ENCODE measurements around the gene OR1L6. TPM values are rescaled to one million over a fixed set of nuclear protein-coding genes. Genes with fewer than 3 reads are reported as not detected.

OR1L6 gene
- total RNA-seq, 1 experiment from 2014 or later, result not detected

GRCh38 chr9:122718038-122718437 is 24.1 kb upstream of the OR1L6 start:
- CTCF ChIA-PET, result no interaction called here
- no TSS peak for BruUV-seq (replicated peaks)
- POLR2A ChIA-PET, result no interaction called here

GRCh38 chr9:122719218-122719617 is 22.9 kb upstream of the OR1L6 start:
- ChIA-PET POLR2A (no interaction called here), CTCF (no interaction called here)
- no peak for ATAC-seq
- Histone ChIP-seq H3K4me3 (ENCODE audit: low read depth in 2 of 2, low read length in 2 of 2) (no peak overlapping the region), H3K27me3 (ENCODE audit: control insufficient read depth, insufficient read depth, low read length) (no peaks in the 10 kb centered on the region), H3K36me3 (ENCODE audit: control insufficient read depth, insufficient read depth, low read length) (no peaks in the 10 kb centered on the region), H3K4me1 (ENCODE audit: control insufficient read depth, insufficient read depth, low read length) (no peaks in the 10 kb centered on the region), H3K9me3 (ENCODE audit: control insufficient read depth, insufficient read depth, low read depth, low read length) (peaks cover 4% of the 10 kb centered on the region; the same call in 1 of the 2 replicates), H3K27ac (ENCODE audit: low read length) (no peak overlapping the region)
- DNase-seq (ENCODE audit: low read depth, low spot score), result no peak
- no TSS peak for BruUV-seq (replicated peaks)
- TF ChIP-seq POLR2AphosphoS5 (IDR thresholded peaks at IDR 0.05; ENCODE audit: low read depth, low read length) (no peak), CTCF (IDR thresholded peaks at IDR 0.05) (no peak)
- in situ Hi-C loops (cut with HindIII; ENCODE audit: low pct_unique_long_range_greater_than_20kb, low sequenced_read_pairs) (no loop called here), intact Hi-C loops (cut with micrococcal nuclease; ENCODE audit: unreplicated experiment) (no loop called here)

More at GRCh38 chr9:122718038-122718437, 24.1 kb upstream of the OR1L6 start:
- H3K27ac ChIP-seq (ENCODE audit: low read length), result no peak overlapping the region
- no peak for ATAC-seq
- no peaks in the 10 kb centered on the region for H3K4me1 ChIP-seq (ENCODE audit: control insufficient read depth, insufficient read depth, low read length)
- H3K27me3 ChIP-seq (ENCODE audit: control insufficient read depth, insufficient read depth, low read length), result no peaks in the 10 kb centered on the region
- DNase-seq (ENCODE audit: low read depth, low spot score), result no peak
- no peak overlapping the region for H3K4me3 ChIP-seq (ENCODE audit: low read depth in 2 of 2, low read length in 2 of 2)
- TF ChIP-seq SIN3A (IDR thresholded peaks at IDR 0.05; ENCODE audit: borderline replicate concordance, insufficient read depth, low read depth, low read length), result no peak
- TF ChIP-seq REST (IDR thresholded peaks at IDR 0.05; ENCODE audit: insufficient read depth in 1 of 2, low read depth in 2 of 2, low read length in 1 of 2), result no peak
- no peak for TF ChIP-seq POLR2AphosphoS5 (IDR thresholded peaks at IDR 0.05; ENCODE audit: low read depth, low read length)
- TF ChIP-seq TCF7L2 (IDR thresholded peaks at IDR 0.05; ENCODE audit: low read depth, low read length), result no peak
- no peak for TF ChIP-seq CTCF (IDR thresholded peaks at IDR 0.05)
- no peaks in the 10 kb centered on the region for H3K36me3 ChIP-seq (ENCODE audit: control insufficient read depth, insufficient read depth, low read length)
- no peaks in the 10 kb centered on the region for H3K9me3 ChIP-seq (ENCODE audit: control insufficient read depth, insufficient read depth, low read depth, low read length)
- in situ Hi-C loops (cut with HindIII; ENCODE audit: low pct_unique_long_range_greater_than_20kb, low sequenced_read_pairs), result no loop called here
- intact Hi-C loops (cut with micrococcal nuclease; ENCODE audit: unreplicated experiment), result no loop called here
